ENCODE measurements around the gene CHMP3.
"Not testable (repeated sequence)": the region's sequence is repeated elsewhere in the genome, so short reads cannot be mapped to it uniquely, and the experiment has no call there.

CHMP3 gene

GRCh38 chr2:86562922-86563649, at the start of gene CHMP3:
Gene CHMP3 (minus strand): TSS chr2:86563443. CDS start chr2:86563348, 95 bp downstream.
- DNase-seq, result peak; percentile 91

GRCh38 chr2:86610871-86611270, 47.6 kb upstream of the CHMP3 start:
- no peak for DNase-seq

GRCh38 chr2:86608832-86609410, 45.7 kb upstream of the CHMP3 start:
- DNase-seq, result no peak

GRCh38 chr2:86603905-86604304, 40.7 kb upstream of the CHMP3 start:
- no peak for DNase-seq

- no peak for DNase-seq
These were observed 35.7 kb upstream of the CHMP3 start for GRCh38 chr2:86598966-86599365.

GRCh38 chr2:86596118-86596517, 32.9 kb upstream of the CHMP3 start:
- no peak for DNase-seq

- no peak for DNase-seq
These were observed 30.0 kb upstream of the CHMP3 start for GRCh38 chr2:86593266-86593665.

- DNase-seq, result no peak
These were observed 29.4 kb upstream of the CHMP3 start for GRCh38 chr2:86592547-86593230.

GRCh38 chr2:86589701-86590100, 26.5 kb upstream of the CHMP3 start:
- not testable (repeated sequence) for DNase-seq

GRCh38 chr2:86584151-86584913, 21.1 kb upstream of the CHMP3 start:
- DNase-seq, result no peak

GRCh38 chr2:86580560-86580959, 17.3 kb upstream of the CHMP3 start:
- DNase-seq, result no peak

- no peak for DNase-seq
These were observed 14.7 kb upstream of the CHMP3 start for GRCh38 chr2:86577817-86578456.

- no peak for DNase-seq
These were observed 6.8 kb upstream of the CHMP3 start for GRCh38 chr2:86570059-86570458.

- DNase-seq, result no peak
These were observed 3.6 kb upstream of the CHMP3 start for GRCh38 chr2:86566821-86567190.

GRCh38 chr2:86566158-86566820, 3.0 kb upstream of the CHMP3 start:
- DNase-seq, result no peak

GRCh38 chr2:86563650-86564061, 413 bp upstream of the CHMP3 start:
- no peak for DNase-seq

- no peak for DNase-seq
These were observed 740 bp downstream of the CHMP3 start for GRCh38 chr2:86562485-86562921.

- DNase-seq, result no peak
These were observed 5.4 kb downstream of the CHMP3 start for GRCh38 chr2:86557836-86558235.

- DNase-seq, result no peak
These were observed 6.7 kb downstream of the CHMP3 start for GRCh38 chr2:86556508-86556907.

GRCh38 chr2:86552889-86553288, 10.4 kb downstream of the CHMP3 start:
- DNase-seq, result no peak

GRCh38 chr2:86549963-86550725, 13.1 kb downstream of the CHMP3 start:
- DNase-seq, result not testable (repeated sequence)
